Measurements from ENCODE around the gene CD99L2. TPM values are rescaled to one million over a fixed set of nuclear protein-coding genes. Genes with fewer than 3 reads are reported as not detected.

Gene CD99L2
- total RNA-seq, 4 donors from 2014 or later = 12.3 to 22.4 (median 16.5) TPM

DNA sequence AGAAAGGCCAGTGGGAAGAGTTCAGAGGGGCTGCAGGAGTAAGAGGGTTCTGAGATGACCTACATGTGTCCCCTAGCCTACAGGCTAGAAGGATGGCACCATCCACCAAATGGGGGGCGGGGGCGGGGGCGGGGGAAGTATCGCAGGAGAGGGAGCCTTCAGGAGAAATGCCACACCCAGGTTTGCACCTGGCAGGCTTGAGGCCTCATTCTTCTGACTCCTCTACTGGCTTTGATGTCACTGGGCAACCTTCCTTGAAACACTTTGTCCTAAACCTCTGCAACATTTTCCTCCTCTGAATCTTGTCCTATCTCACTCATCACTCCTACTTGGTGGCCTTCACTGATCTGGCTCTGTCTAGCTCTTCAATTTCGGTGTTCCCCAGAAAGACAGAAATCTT, 24.0 kb downstream of the CD99L2 start:
- H3K4me3 ChIP-seq = no peak overlapping the region
- H3K4me1 ChIP-seq = peaks cover 0 to 6% (median 3%) of the 10 kb centered on the region in 4 donors
- H3K27ac ChIP-seq = no peak overlapping the region
- TF ChIP-seq EP300 (IDR thresholded peaks at IDR 0.05; ENCODE audit: low read depth) (no peak), POLR2A (IDR thresholded peaks at IDR 0.05) (no peak), POLR2AphosphoS5 (IDR thresholded peaks at IDR 0.05) (no peak)
- TF ChIP-seq, protein P1, sequence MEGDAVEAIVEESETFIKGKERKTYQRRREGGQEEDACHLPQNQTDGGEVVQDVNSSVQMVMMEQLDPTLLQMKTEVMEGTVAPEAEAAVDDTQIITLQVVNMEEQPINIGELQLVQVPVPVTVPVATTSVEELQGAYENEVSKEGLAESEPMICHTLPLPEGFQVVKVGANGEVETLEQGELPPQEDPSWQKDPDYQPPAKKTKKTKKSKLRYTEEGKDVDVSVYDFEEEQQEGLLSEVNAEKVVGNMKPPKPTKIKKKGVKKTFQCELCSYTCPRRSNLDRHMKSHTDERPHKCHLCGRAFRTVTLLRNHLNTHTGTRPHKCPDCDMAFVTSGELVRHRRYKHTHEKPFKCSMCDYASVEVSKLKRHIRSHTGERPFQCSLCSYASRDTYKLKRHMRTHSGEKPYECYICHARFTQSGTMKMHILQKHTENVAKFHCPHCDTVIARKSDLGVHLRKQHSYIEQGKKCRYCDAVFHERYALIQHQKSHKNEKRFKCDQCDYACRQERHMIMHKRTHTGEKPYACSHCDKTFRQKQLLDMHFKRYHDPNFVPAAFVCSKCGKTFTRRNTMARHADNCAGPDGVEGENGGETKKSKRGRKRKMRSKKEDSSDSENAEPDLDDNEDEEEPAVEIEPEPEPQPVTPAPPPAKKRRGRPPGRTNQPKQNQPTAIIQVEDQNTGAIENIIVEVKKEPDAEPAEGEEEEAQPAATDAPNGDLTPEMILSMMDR (IDR thresholded peaks at IDR 0.05) = no peak
- no peaks in the 10 kb centered on the region for H3K36me3 ChIP-seq
- DNase-seq = no peak
- intact Hi-C loops (cut with DNase I; ENCODE audit: low total_unique reads) = loop anchor here (2.0 kb wide), 1 partner anchor 18 kb away; no protein-coding TSS in a partner anchor
- in situ Hi-C loops (cut with MboI; ENCODE audit: low pct_ligation_motif_present in 1 of 4, low pct_unique_long_range_greater_than_20kb in 1 of 4, low sequenced_read_pairs in 3 of 4) = no loop called here
- no peaks in the 10 kb centered on the region for H3K27me3 ChIP-seq
- H3K9me3 ChIP-seq = no peaks in the 10 kb centered on the region
- WGBS, 2 donors (ENCODE audit: low coverage in 1 of 2) = 79 to 100% methylated on average over 1 to 5 of the region's 5 CpGs

DNA sequence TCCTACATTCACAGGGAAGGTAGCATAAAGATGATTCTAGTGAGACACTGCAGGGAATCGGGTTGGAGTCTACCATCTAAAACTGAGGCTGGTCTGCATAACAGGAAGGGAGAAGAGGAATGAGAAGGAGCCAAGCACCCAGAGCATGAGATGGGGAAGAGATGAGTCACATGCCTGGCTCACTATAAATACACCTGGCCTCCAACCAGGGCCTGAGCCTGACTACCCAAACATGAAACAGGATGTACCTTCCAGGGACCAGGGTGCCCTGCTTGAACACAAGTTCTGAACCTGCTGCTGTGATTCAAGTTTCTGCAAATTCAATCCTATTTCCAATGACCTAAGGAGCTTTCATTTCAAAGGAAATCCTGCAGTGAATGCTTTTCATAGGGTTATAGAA, 24.9 kb downstream of the CD99L2 start:
- in situ Hi-C loops (cut with MboI; ENCODE audit: low pct_ligation_motif_present in 1 of 4, low pct_unique_long_range_greater_than_20kb in 1 of 4, low sequenced_read_pairs in 3 of 4) = no loop called here
- H3K27ac ChIP-seq = no peak overlapping the region
- peaks cover 0 to 6% (median 3%) of the 10 kb centered on the region in 4 donors for H3K4me1 ChIP-seq
- 70% methylated on average over 1 of the region's 1 CpG; no CpG with 5 or more reads in 1 of the 2 donors for WGBS, 2 donors (ENCODE audit: low coverage in 1 of 2)
- TF ChIP-seq POLR2AphosphoS5 (IDR thresholded peaks at IDR 0.05) (no peak), EP300 (IDR thresholded peaks at IDR 0.05; ENCODE audit: low read depth) (no peak), POLR2A (IDR thresholded peaks at IDR 0.05) (no peak)
- TF ChIP-seq, protein P1 (IDR thresholded peaks at IDR 0.05) = no peak
- no peaks in the 10 kb centered on the region for H3K9me3 ChIP-seq
- H3K4me3 ChIP-seq = no peak overlapping the region
- no peaks in the 10 kb centered on the region for H3K36me3 ChIP-seq
- intact Hi-C loops (cut with DNase I; ENCODE audit: low total_unique reads) = loop anchor here (2.0 kb wide), 1 partner anchor 19 kb away; no protein-coding TSS in a partner anchor
- no peak for DNase-seq
- H3K27me3 ChIP-seq = no peaks in the 10 kb centered on the region

DNA sequence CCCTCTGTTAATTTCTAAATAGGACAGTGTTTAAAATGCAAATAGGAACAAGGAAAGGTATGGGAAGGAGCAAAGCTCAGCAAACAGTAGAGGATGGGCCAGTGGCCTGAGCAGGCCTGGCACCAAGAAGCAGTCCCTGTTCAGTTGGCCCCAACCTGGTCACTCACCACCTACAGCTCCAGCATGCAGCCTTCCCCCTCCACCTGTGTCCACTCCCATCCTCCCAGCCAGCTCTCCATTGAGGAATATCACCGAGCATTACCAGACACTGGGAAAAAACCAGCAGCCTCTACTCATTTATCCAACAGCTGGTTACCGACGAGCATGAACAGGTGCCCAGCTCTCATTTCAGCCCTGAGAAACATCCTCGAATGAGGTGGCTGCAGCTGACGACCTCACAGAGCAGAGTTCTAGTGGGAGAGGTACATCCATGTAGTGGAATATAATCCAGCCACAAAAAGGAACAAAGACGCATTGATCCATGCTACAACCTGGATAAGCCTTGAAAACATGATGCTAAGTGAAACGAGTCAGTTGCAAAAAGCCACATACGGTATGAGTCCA, 25.6 kb downstream of the CD99L2 start:
- H3K27ac ChIP-seq = no peak overlapping the region
- TF ChIP-seq POLR2A (IDR thresholded peaks at IDR 0.05) (no peak), EP300 (IDR thresholded peaks at IDR 0.05; ENCODE audit: low read depth) (no peak)
- TF ChIP-seq, protein P1 (IDR thresholded peaks at IDR 0.05) = no peak
- in situ Hi-C loops (cut with MboI; ENCODE audit: low pct_ligation_motif_present in 1 of 4, low pct_unique_long_range_greater_than_20kb in 1 of 4, low sequenced_read_pairs in 3 of 4) (no loop called here), intact Hi-C loops (cut with DNase I; ENCODE audit: low total_unique reads) (no loop called here)
- no peaks in the 10 kb centered on the region for H3K27me3 ChIP-seq
- H3K4me3 ChIP-seq = no peak overlapping the region
- WGBS, 2 donors (ENCODE audit: low coverage in 1 of 2) = 78% methylated on average over 8 of the region's 8 CpGs; no CpG with 5 or more reads in 1 of the 2 donors
- DNase-seq = no peak
- H3K36me3 ChIP-seq = no peaks in the 10 kb centered on the region
- H3K9me3 ChIP-seq = no peaks in the 10 kb centered on the region
- peaks cover 0 to 6% (median 3%) of the 10 kb centered on the region in 4 donors for H3K4me1 ChIP-seq

DNA sequence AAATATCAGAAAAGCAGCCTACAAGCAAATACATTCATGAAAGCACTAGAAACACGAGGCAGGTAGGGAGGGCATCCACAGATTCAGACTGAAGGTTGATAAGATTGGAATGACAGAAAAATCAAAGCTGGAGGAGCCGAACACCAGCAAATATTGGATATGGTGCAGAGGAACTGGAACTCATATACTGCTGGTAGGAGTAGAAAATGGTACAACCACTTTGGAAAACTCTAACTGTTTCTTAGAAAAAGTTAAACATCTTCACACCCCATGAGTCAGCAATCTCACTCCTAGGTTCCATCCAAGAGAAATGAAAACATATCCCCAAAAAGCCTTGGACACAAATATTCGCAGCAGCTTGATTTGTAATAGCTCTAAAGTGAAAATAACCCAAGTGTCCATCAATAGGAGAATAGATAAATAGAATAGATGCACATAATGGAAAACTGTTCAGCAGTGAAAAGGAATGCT, 27.1 kb downstream of the CD99L2 start:
- no peaks in the 10 kb centered on the region for H3K27me3 ChIP-seq
- H3K27ac ChIP-seq = peak overlapping the region in 1 of 4 donors; percentile 1
- peaks cover 0 to 6% (median 3%) of the 10 kb centered on the region in 4 donors for H3K4me1 ChIP-seq
- no peaks in the 10 kb centered on the region for H3K36me3 ChIP-seq
- H3K9me3 ChIP-seq = no peaks in the 10 kb centered on the region
- WGBS, 2 donors (ENCODE audit: low coverage in 1 of 2) = 56 to 80% methylated on average over 1 to 3 of the region's 3 CpGs
- intact Hi-C loops (cut with DNase I; ENCODE audit: low total_unique reads) = no loop called here
- TF ChIP-seq, protein P1 (IDR thresholded peaks at IDR 0.05) = no peak
- TF ChIP-seq EP300 (IDR thresholded peaks at IDR 0.05; ENCODE audit: low read depth) (no peak), POLR2A (IDR thresholded peaks at IDR 0.05) (no peak), POLR2AphosphoS5 (IDR thresholded peaks at IDR 0.05) (no peak)
- no peak for DNase-seq
- H3K4me3 ChIP-seq = no peak overlapping the region
- in situ Hi-C loops (cut with MboI; ENCODE audit: low pct_ligation_motif_present in 1 of 4, low pct_unique_long_range_greater_than_20kb in 1 of 4, low sequenced_read_pairs in 3 of 4) = no loop called here
